Measurements from ENCODE around the gene ARAP2.

The ARAP2 gene

DNA sequence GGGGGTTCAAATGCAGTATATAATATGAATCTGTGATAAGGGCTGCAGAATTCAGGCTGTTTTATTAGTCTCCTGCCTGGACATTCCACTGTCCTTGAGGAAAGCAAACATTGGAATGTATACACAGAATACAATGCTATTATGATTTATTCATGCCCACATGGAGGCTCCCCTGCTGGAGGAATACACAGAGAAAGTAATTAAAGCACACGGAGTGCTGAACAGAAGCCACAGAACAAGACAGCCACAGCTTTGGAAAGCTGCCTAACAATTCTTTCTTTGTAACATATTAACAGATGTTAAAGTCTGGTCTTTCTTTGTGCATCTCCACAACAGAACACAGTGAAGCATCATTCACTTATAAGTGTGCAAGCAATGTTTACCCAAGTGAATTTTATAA is 155.8 kb downstream of the ARAP2 start:
- Histone ChIP-seq H4K20me1 (ENCODE audit: insufficient read depth, low read length) (no peaks in the 10 kb centered on the region), H3K4me3 (ENCODE audit: low read depth, low read length, poor library complexity, severe bottlenecking) (no peak overlapping the region), H3K4me1 (ENCODE audit: insufficient read depth, low read length, severe bottlenecking) (no peaks in the 10 kb centered on the region), H3K79me2 (ENCODE audit: insufficient read depth, low read length) (no peaks in the 10 kb centered on the region), H3K9me2 (ENCODE audit: low read depth, low read length) (no peaks in the 10 kb centered on the region), H3K27ac (ENCODE audit: low read depth, low read length, poor library complexity, severe bottlenecking) (no peak overlapping the region), H2AFZ (ENCODE audit: low read length) (no peak overlapping the region), H3K4me2 (ENCODE audit: low read length) (no peak overlapping the region), H3F3A (ENCODE audit: insufficient read depth, low read length) (no peaks in the 10 kb centered on the region), H3K9ac (ENCODE audit: low read length) (no peak overlapping the region), H3K36me3 (ENCODE audit: insufficient read depth, low read length) (peaks cover 37% of the 10 kb centered on the region; the same call in 1 of the 2 replicates), H3K27me3 (ENCODE audit: insufficient read depth, low read length) (no peaks in the 10 kb centered on the region), H3K9me3 (ENCODE audit: low read length) (no peaks in the 10 kb centered on the region)
- TF ChIP-seq, protein P1, sequence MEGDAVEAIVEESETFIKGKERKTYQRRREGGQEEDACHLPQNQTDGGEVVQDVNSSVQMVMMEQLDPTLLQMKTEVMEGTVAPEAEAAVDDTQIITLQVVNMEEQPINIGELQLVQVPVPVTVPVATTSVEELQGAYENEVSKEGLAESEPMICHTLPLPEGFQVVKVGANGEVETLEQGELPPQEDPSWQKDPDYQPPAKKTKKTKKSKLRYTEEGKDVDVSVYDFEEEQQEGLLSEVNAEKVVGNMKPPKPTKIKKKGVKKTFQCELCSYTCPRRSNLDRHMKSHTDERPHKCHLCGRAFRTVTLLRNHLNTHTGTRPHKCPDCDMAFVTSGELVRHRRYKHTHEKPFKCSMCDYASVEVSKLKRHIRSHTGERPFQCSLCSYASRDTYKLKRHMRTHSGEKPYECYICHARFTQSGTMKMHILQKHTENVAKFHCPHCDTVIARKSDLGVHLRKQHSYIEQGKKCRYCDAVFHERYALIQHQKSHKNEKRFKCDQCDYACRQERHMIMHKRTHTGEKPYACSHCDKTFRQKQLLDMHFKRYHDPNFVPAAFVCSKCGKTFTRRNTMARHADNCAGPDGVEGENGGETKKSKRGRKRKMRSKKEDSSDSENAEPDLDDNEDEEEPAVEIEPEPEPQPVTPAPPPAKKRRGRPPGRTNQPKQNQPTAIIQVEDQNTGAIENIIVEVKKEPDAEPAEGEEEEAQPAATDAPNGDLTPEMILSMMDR (IDR thresholded peaks at IDR 0.05; ENCODE audit: low read length), result no peak
- no peak for TF ChIP-seq EZH2 (IDR thresholded peaks at IDR 0.05; ENCODE audit: borderline replicate concordance, low read length)

DNA sequence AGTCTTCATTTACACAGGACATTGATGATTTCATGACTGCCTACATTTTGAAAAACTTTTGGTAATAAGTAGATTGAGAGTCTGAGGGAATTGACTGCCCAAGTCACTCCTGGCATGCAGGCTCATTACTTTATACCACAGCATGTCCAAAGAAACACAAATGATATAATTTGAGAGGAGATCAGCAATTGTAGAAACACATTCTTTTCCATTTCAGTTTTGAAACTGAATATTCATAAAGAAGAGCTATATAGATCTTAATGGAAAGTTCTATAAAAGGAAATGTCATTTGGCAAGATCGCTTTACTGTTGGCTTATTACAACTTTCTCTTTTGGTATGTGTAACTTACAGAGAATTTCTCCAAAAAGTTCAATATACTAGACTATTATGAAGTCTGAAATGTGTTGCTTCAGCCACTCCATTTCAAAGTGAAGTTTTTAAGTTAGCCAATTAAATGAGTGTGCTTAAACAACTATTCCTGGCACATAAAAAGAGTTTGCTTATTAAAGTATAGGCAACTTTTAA is 158.0 kb downstream of the ARAP2 start:
- TF ChIP-seq EZH2 (IDR thresholded peaks at IDR 0.05; ENCODE audit: borderline replicate concordance, low read length), result no peak
- TF ChIP-seq, protein P1 (IDR thresholded peaks at IDR 0.05; ENCODE audit: low read length), result no peak
- Histone ChIP-seq H2AFZ (ENCODE audit: low read length) (no peak overlapping the region), H3K9ac (ENCODE audit: low read length) (no peak overlapping the region), H3K27me3 (ENCODE audit: insufficient read depth, low read length) (no peaks in the 10 kb centered on the region), H3K79me2 (ENCODE audit: insufficient read depth, low read length) (no peaks in the 10 kb centered on the region), H3K4me2 (ENCODE audit: low read length) (no peak overlapping the region), H3K4me1 (ENCODE audit: insufficient read depth, low read length, severe bottlenecking) (no peaks in the 10 kb centered on the region), H3K27ac (ENCODE audit: low read depth, low read length, poor library complexity, severe bottlenecking) (no peak overlapping the region), H3K9me2 (ENCODE audit: low read depth, low read length) (no peaks in the 10 kb centered on the region), H3K9me3 (ENCODE audit: low read length) (no peaks in the 10 kb centered on the region), H3K4me3 (ENCODE audit: low read depth, low read length, poor library complexity, severe bottlenecking) (no peak overlapping the region), H3K36me3 (ENCODE audit: insufficient read depth, low read length) (peaks cover 47% of the 10 kb centered on the region; the same call in 1 of the 2 replicates), H4K20me1 (ENCODE audit: insufficient read depth, low read length) (no peaks in the 10 kb centered on the region), H3F3A (ENCODE audit: insufficient read depth, low read length) (no peaks in the 10 kb centered on the region)

DNA sequence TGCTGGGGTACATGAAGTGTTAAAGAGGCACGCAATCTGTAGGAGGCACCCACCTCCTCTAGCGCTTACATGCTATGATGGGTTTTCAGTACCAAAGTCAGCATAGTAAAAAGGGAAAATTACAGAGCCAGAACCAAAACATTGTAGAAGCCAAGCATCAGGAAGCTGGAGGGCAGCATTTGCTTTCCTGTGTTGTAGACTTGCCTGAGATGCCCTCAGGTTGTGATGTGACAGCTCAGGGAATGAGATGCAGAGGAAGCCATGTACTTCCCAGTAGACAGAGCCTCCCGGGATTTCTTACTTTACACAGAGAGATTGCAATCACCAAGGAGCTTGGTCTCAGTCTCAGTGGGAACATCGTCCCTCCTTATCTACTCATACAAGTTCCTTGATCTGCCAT is 161.5 kb downstream of the ARAP2 start:
- Histone ChIP-seq H3K4me1 (ENCODE audit: insufficient read depth, low read length, severe bottlenecking) (no peaks in the 10 kb centered on the region), H3K4me3 (ENCODE audit: low read depth, low read length, poor library complexity, severe bottlenecking) (no peak overlapping the region), H4K20me1 (ENCODE audit: insufficient read depth, low read length) (no peaks in the 10 kb centered on the region), H2AFZ (ENCODE audit: low read length) (no peak overlapping the region), H3K27ac (ENCODE audit: low read depth, low read length, poor library complexity, severe bottlenecking) (no peak overlapping the region), H3K36me3 (ENCODE audit: insufficient read depth, low read length) (peaks cover 50% of the 10 kb centered on the region; the same call in 1 of the 2 replicates), H3K9ac (ENCODE audit: low read length) (no peak overlapping the region), H3K9me2 (ENCODE audit: low read depth, low read length) (no peaks in the 10 kb centered on the region), H3K27me3 (ENCODE audit: insufficient read depth, low read length) (no peaks in the 10 kb centered on the region), H3K4me2 (ENCODE audit: low read length) (no peak overlapping the region), H3K9me3 (ENCODE audit: low read length) (no peaks in the 10 kb centered on the region), H3F3A (ENCODE audit: insufficient read depth, low read length) (no peaks in the 10 kb centered on the region), H3K79me2 (ENCODE audit: insufficient read depth, low read length) (no peaks in the 10 kb centered on the region)
- TF ChIP-seq EZH2 (IDR thresholded peaks at IDR 0.05; ENCODE audit: borderline replicate concordance, low read length), result no peak
- TF ChIP-seq, protein P1 (IDR thresholded peaks at IDR 0.05; ENCODE audit: low read length), result no peak
